Right renal pelvis (tissue), 4 donors: ENCODE data around the gene AAR2. TPM values are rescaled to one million over a fixed set of nuclear protein-coding genes. Genes with fewer than 3 reads are reported as not detected.

Experiments
- DNase-seq, 4 donors: peaks; one replicate each; pipeline ENCODE4 v3.0.0-alpha.2; 2013; ENCODE audit warnings: low read depth in 4 of 4, low spot score in 3 of 4, missing footprints in 1 of 4
- polyA plus RNA-seq, 4 donors: library from polyadenylated mRNA; unstranded; fragments of 120-200 nt; gene quantifications; one replicate each; pipeline ENCODE4 v1.2.1, GENCODE V29; 2013; ENCODE audit not compliant: insufficient read length in 4 of 4

Gene AAR2
- polyA plus RNA-seq, 4 donors: 42.7 to 48.8 (median 47.2) TPM

- no peak for DNase-seq
Observed at GRCh38 chr20:36217226-36217625, 19.1 kb upstream of the AAR2 start.

- no peak for DNase-seq
Observed at GRCh38 chr20:36218380-36219064, 17.8 kb upstream of the AAR2 start.

GRCh38 chr20:36219671-36220220 is 16.5 kb upstream of the AAR2 start:
- no peak for DNase-seq

GRCh38 chr20:36225666-36226065 is 10.6 kb upstream of the AAR2 start:
- no peak for DNase-seq

- DNase-seq: no peak
Observed at GRCh38 chr20:36228770-36229169, 7.5 kb upstream of the AAR2 start.

- DNase-seq: no peak
Observed at GRCh38 chr20:36230019-36230418, 6.3 kb upstream of the AAR2 start.

GRCh38 chr20:36231331-36231730 is 4.9 kb upstream of the AAR2 start:
- DNase-seq: no peak

GRCh38 chr20:36234771-36235320 is 1.4 kb upstream of the AAR2 start:
- DNase-seq: no peak

GRCh38 chr20:36236786-36237121 is 476 bp downstream of the AAR2 start:
- DNase-seq: no peak

- no peak for DNase-seq
Observed at GRCh38 chr20:36237477-36237876, 1.2 kb downstream of the AAR2 start.

GRCh38 chr20:36238153-36238552 is 1.9 kb downstream of the AAR2 start:
- no peak for DNase-seq

GRCh38 chr20:36238760-36239159 is 2.5 kb downstream of the AAR2 start:
- DNase-seq: no peak

GRCh38 chr20:36240076-36240475 is 3.8 kb downstream of the AAR2 start:
- no peak for DNase-seq

GRCh38 chr20:36241678-36242077 is 5.4 kb downstream of the AAR2 start:
- no peak for DNase-seq

- no peak for DNase-seq
Observed at GRCh38 chr20:36243726-36244125, 7.4 kb downstream of the AAR2 start.

- DNase-seq: no peak
Observed at GRCh38 chr20:36246401-36246800, 10.1 kb downstream of the AAR2 start.

GRCh38 chr20:36248836-36249235 is 12.6 kb downstream of the AAR2 start:
- no peak for DNase-seq

GRCh38 chr20:36249450-36249849 is 13.2 kb downstream of the AAR2 start:
- DNase-seq: no peak

GRCh38 chr20:36251426-36251825 is 15.1 kb downstream of the AAR2 start:
- no peak for DNase-seq

GRCh38 chr20:36252511-36252910 is 16.2 kb downstream of the AAR2 start:
- DNase-seq: no peak

- DNase-seq: no peak
Observed at GRCh38 chr20:36253036-36253435, 16.8 kb downstream of the AAR2 start.

GRCh38 chr20:36254076-36254475 is 17.8 kb downstream of the AAR2 start:
- DNase-seq: no peak

- no peak for DNase-seq
Observed at GRCh38 chr20:36255445-36255844, 19.2 kb downstream of the AAR2 start.
